ENCODE results near the gene DISC1. TPM values are rescaled to one million over a fixed set of nuclear protein-coding genes. Genes with fewer than 3 reads are reported as not detected.
"Not testable (repeated sequence)": the region's sequence is repeated elsewhere in the genome, so short reads cannot be mapped to it uniquely, and the experiment has no call there.

DISC1 gene
- total and polyA plus RNA-seq, 2 experiments from 2014 or later: 0.43 to 1.2 TPM

DNA sequence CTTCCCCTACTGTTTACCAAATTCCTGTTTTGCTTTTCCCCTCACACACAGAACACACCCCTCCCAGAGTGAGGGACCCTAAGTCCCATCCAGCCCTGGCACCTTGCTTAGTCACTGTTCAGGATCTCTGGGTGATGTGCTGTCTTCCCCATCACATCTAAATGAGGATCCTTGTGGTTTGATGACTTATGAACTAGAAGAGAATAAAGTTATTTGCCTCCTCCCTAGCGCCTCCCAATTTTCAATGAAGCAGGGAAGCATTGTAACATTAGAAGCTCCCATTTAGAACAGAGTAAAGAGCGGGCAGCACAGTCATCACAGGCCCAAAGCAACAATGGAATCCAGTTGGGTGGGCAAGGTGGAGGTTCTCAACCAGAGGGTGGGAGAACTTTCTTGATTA, 27.0 kb downstream of the DISC1 start:
- Histone ChIP-seq H3K27me3 (replicated peaks; ENCODE audit: insufficient read depth) (no peaks in the 10 kb centered on the region), H3K27ac (no peak overlapping the region), H3K4me1 (ENCODE audit: insufficient read depth) (no peaks in the 10 kb centered on the region), H3K4me2 (ENCODE audit: unreplicated experiment) (no peak overlapping the region), H4K20me1 (ENCODE audit: insufficient read depth) (no peaks in the 10 kb centered on the region), H3K36me3 (ENCODE audit: low read depth) (no peaks in the 10 kb centered on the region), H3K4me3 (no peak overlapping the region), H3K9me2 (ENCODE audit: insufficient read depth) (no peaks in the 10 kb centered on the region), H3K9me3 (ENCODE audit: low read depth) (no peaks in the 10 kb centered on the region), H3F3A (ENCODE audit: insufficient read depth) (no peaks in the 10 kb centered on the region), H3K9ac (no peak overlapping the region), H2AFZ (no peak overlapping the region), H3K79me2 (ENCODE audit: insufficient read depth) (no peaks in the 10 kb centered on the region)
- peak; percentile 2 for DNase-seq
- WGBS, 2 experiments (ENCODE audit: low coverage in 1 of 2, low lambda C conversion rate in 2 of 2, missing lambda C conversion rate in 2 of 2): 56 to 69% methylated on average over 2 of the region's 2 CpGs
- no peak for TF ChIP-seq EZH2phosphoT487 (IDR thresholded peaks at IDR 0.05; ENCODE audit: insufficient read depth, low read depth)
- TF ChIP-seq EZH2 (IDR thresholded peaks at IDR 0.05; ENCODE audit: insufficient read depth, poor library complexity, severe bottlenecking): no peak
- in situ Hi-C loops (cut with MboI): no loop called here

DNA sequence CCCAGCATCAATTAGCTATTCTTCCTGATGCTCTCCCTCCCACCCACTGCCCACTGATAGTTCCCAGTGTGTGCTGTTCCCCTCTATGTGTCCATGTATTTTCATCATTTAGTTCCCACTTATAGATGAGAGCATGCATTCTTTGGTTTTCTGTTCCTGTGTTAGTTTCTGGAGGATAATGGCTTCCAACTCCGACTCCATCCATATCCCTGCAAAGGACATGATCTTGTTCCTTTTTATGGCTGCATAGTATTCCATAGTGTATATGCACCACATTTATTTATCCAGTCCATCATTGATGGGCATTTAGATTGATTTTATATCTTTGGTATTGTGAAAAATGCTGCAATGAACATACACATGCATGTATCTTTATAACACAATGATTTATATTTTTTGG, 30.2 kb downstream of the DISC1 start:
- Histone ChIP-seq H3K4me3 (no peak overlapping the region), H3K9ac (no peak overlapping the region), H3K9me3 (ENCODE audit: low read depth) (no peaks in the 10 kb centered on the region), H3K79me2 (ENCODE audit: insufficient read depth) (no peaks in the 10 kb centered on the region), H3K9me2 (ENCODE audit: insufficient read depth) (no peaks in the 10 kb centered on the region), H3F3A (ENCODE audit: insufficient read depth) (no peaks in the 10 kb centered on the region), H3K27ac (no peak overlapping the region), H3K4me1 (ENCODE audit: insufficient read depth) (no peaks in the 10 kb centered on the region), H4K20me1 (ENCODE audit: insufficient read depth) (no peaks in the 10 kb centered on the region), H3K4me2 (ENCODE audit: unreplicated experiment) (no peak overlapping the region), H3K36me3 (ENCODE audit: low read depth) (no peaks in the 10 kb centered on the region), H2AFZ (no peak overlapping the region), H3K27me3 (replicated peaks; ENCODE audit: insufficient read depth) (no peaks in the 10 kb centered on the region)
- in situ Hi-C loops (cut with MboI): no loop called here
- no peak for DNase-seq
- WGBS, 2 experiments (ENCODE audit: low coverage in 1 of 2, low lambda C conversion rate in 2 of 2, missing lambda C conversion rate in 2 of 2): 21% methylated on average over 1 of the region's 1 CpG
- TF ChIP-seq EZH2 (IDR thresholded peaks at IDR 0.05; ENCODE audit: insufficient read depth, poor library complexity, severe bottlenecking): no peak
- TF ChIP-seq EZH2phosphoT487 (IDR thresholded peaks at IDR 0.05; ENCODE audit: insufficient read depth, low read depth): no peak

DNA sequence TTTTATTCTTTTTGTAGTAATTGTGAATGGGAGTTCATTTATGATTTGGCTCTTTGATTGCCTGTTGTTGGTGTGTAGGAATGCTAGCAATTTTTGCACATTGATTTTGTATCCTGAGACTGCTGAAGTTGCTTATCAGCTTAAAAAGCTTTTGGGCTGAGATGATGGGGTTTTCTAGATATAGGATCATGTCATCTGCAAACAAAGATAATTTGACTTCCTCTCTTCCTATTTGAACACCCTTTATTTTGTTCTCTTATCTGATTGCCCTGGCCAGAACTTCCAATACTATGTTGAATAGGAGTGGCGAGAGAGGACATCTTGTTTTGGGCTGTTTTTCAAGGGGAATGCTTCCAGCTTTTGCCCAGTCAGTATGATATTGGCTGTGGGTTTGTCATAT, 31.6 kb downstream of the DISC1 start:
- H4K20me1 ChIP-seq (ENCODE audit: insufficient read depth); H3K9ac ChIP-seq; DNase-seq; H3K4me3 ChIP-seq; H3K4me1 ChIP-seq (ENCODE audit: insufficient read depth); H3K36me3 ChIP-seq (ENCODE audit: low read depth); H3K27me3 ChIP-seq (replicated peaks; ENCODE audit: insufficient read depth); H3F3A ChIP-seq (ENCODE audit: insufficient read depth); in situ Hi-C loops (cut with MboI); H3K4me2 ChIP-seq (ENCODE audit: unreplicated experiment); H2AFZ ChIP-seq; H3K9me3 ChIP-seq (ENCODE audit: low read depth); H3K79me2 ChIP-seq (ENCODE audit: insufficient read depth); H3K27ac ChIP-seq; H3K9me2 ChIP-seq (ENCODE audit: insufficient read depth): not testable (repeated sequence)
- WGBS, 2 experiments (ENCODE audit: low coverage in 1 of 2, low lambda C conversion rate in 2 of 2, missing lambda C conversion rate in 2 of 2): 34 to 47% methylated on average over 1 of the region's 1 CpG

DNA sequence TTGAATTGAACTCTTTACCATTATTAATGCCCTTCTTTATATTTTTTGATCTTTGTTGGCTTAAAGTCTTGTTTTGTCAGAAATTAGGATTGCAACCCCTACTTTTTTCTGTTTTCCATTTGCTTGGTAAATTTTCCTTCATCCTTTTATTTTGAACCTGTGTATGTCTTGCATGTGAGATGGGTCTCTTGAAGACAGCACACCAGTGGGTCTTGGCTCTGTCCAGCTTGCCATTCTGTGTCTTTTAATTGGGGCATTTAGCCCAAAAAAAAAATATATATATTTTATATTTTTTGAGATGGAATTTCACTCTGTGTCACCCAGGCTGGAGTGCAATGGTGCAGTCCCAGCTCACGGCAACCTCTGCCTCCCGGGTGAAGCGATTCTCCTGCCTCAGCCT, 33.6 kb downstream of the DISC1 start:
- Histone ChIP-seq H3K27me3 (replicated peaks; ENCODE audit: insufficient read depth) (no peaks in the 10 kb centered on the region), H3K4me1 (ENCODE audit: insufficient read depth) (no peaks in the 10 kb centered on the region), H3K4me3 (no peak overlapping the region), H3K27ac (no peak overlapping the region), H3K36me3 (ENCODE audit: low read depth) (no peaks in the 10 kb centered on the region), H3F3A (ENCODE audit: insufficient read depth) (no peaks in the 10 kb centered on the region), H4K20me1 (ENCODE audit: insufficient read depth) (no peaks in the 10 kb centered on the region), H3K9me3 (ENCODE audit: low read depth) (no peaks in the 10 kb centered on the region), H2AFZ (no peak overlapping the region), H3K79me2 (ENCODE audit: insufficient read depth) (no peaks in the 10 kb centered on the region), H3K4me2 (ENCODE audit: unreplicated experiment) (no peak overlapping the region), H3K9me2 (ENCODE audit: insufficient read depth) (no peaks in the 10 kb centered on the region), H3K9ac (no peak overlapping the region)
- no peak for TF ChIP-seq EZH2 (IDR thresholded peaks at IDR 0.05; ENCODE audit: insufficient read depth, poor library complexity, severe bottlenecking)
- no peak for TF ChIP-seq EZH2phosphoT487 (IDR thresholded peaks at IDR 0.05; ENCODE audit: insufficient read depth, low read depth)
- no peak for DNase-seq
- in situ Hi-C loops (cut with MboI): no loop called here
- WGBS, 2 experiments (ENCODE audit: low coverage in 1 of 2, low lambda C conversion rate in 2 of 2, missing lambda C conversion rate in 2 of 2): 74 to 87% methylated on average over 3 of the region's 3 CpGs

DNA sequence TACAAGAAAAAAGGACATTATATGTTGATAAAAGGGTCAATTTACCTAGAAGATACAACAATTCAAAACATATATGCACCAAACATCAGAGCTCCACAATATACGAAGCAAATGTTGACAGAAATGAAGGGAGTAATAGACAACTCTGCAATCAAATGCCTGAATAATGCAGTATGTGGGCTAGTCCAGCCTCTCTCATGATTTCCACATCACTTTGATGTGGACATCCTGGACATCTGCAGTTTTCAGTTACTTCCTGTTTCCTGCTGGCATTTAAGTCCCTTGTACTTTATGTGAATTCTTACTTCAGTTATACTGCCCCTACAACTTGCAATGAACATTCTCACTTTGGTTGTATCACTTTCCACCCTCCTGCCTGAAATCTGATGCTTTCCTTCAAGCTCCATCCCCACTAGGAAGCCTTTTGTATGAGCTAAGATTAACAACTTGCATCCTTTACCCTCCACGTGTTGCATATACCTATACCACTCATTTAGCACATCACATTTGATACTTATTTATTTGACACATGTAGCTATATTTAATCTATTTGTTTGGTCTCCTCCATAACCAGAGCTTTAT, 36.7 kb downstream of the DISC1 start:
- Histone ChIP-seq H3K4me2 (ENCODE audit: unreplicated experiment) (no peak overlapping the region), H3K27me3 (replicated peaks; ENCODE audit: insufficient read depth) (no peaks in the 10 kb centered on the region), H3K27ac (no peak overlapping the region), H3K36me3 (ENCODE audit: low read depth) (no peaks in the 10 kb centered on the region), H2AFZ (no peak overlapping the region), H3K4me1 (ENCODE audit: insufficient read depth) (no peaks in the 10 kb centered on the region), H3K79me2 (ENCODE audit: insufficient read depth) (no peaks in the 10 kb centered on the region), H3K9ac (no peak overlapping the region), H4K20me1 (ENCODE audit: insufficient read depth) (no peaks in the 10 kb centered on the region), H3F3A (ENCODE audit: insufficient read depth) (no peaks in the 10 kb centered on the region), H3K4me3 (no peak overlapping the region), H3K9me2 (ENCODE audit: insufficient read depth) (no peaks in the 10 kb centered on the region), H3K9me3 (ENCODE audit: low read depth) (no peaks in the 10 kb centered on the region)
- 56 to 76% methylated on average over 2 of the region's 2 CpGs for WGBS, 2 experiments (ENCODE audit: low coverage in 1 of 2, low lambda C conversion rate in 2 of 2, missing lambda C conversion rate in 2 of 2)
- in situ Hi-C loops (cut with MboI): no loop called here
- TF ChIP-seq EZH2phosphoT487 (IDR thresholded peaks at IDR 0.05; ENCODE audit: insufficient read depth, low read depth) (no peak), EZH2 (IDR thresholded peaks at IDR 0.05; ENCODE audit: insufficient read depth, poor library complexity, severe bottlenecking) (no peak)
- peak; percentile 7 for DNase-seq

Measured in GM23248 (cell line).